ENCODE results near the gene PAK1. TPM values are rescaled to one million over a fixed set of nuclear protein-coding genes. Genes with fewer than 3 reads are reported as not detected.

Gene PAK1
- total RNA-seq, 1 donor from 2014 or later, result 29.2 TPM

- ATAC-seq, result peak; percentile 71
Measured at GRCh38 chr11:77472991-77473800, 698 bp downstream of the PAK1 start.

GRCh38 chr11:77471558-77472193, 2.2 kb downstream of the PAK1 start:
- ATAC-seq, result peak; percentile 45

- no peak for ATAC-seq
Measured at GRCh38 chr11:77470971-77471370, 2.9 kb downstream of the PAK1 start.

GRCh38 chr11:77470504-77470903, 3.4 kb downstream of the PAK1 start:
- no peak for ATAC-seq

- no peak for ATAC-seq
Measured at GRCh38 chr11:77468527-77468926, 5.4 kb downstream of the PAK1 start.

- no peak for ATAC-seq
Measured at GRCh38 chr11:77467993-77468392, 5.9 kb downstream of the PAK1 start.

- peak; percentile 72 for ATAC-seq
Measured at GRCh38 chr11:77467233-77467632, 6.7 kb downstream of the PAK1 start.

GRCh38 chr11:77457340-77457739, 16.6 kb downstream of the PAK1 start:
- no peak for ATAC-seq

- no peak for ATAC-seq
Measured at GRCh38 chr11:77455740-77456139, 18.2 kb downstream of the PAK1 start.

GRCh38 chr11:77454867-77455655, 18.8 kb downstream of the PAK1 start:
- no peak for ATAC-seq

- no peak for ATAC-seq
Measured at GRCh38 chr11:77450227-77450626, 23.7 kb downstream of the PAK1 start.

GRCh38 chr11:77449784-77450183, 24.1 kb downstream of the PAK1 start:
- ATAC-seq, result no peak

- ATAC-seq, result no peak
Measured at GRCh38 chr11:77449060-77449521, 24.8 kb downstream of the PAK1 start.

- ATAC-seq, result no peak
Measured at GRCh38 chr11:77448269-77448668, 25.6 kb downstream of the PAK1 start.

- no peak for ATAC-seq
Measured at GRCh38 chr11:77446911-77447629, 26.8 kb downstream of the PAK1 start.

GRCh38 chr11:77444261-77444660, 29.6 kb downstream of the PAK1 start:
- ATAC-seq, result no peak

- no peak for ATAC-seq
Measured at GRCh38 chr11:77442394-77443053, 31.4 kb downstream of the PAK1 start.

GRCh38 chr11:77441426-77441825, 32.5 kb downstream of the PAK1 start:
- no peak for ATAC-seq

GRCh38 chr11:77440678-77441077, 33.2 kb downstream of the PAK1 start:
- ATAC-seq, result no peak

GRCh38 chr11:77438487-77438886, 35.4 kb downstream of the PAK1 start:
- ATAC-seq, result no peak

GRCh38 chr11:77436969-77437368, 36.9 kb downstream of the PAK1 start:
- ATAC-seq, result no peak

GRCh38 chr11:77436506-77436905, 37.4 kb downstream of the PAK1 start:
- ATAC-seq, result no peak
